HG03097 (cell line): ENCODE measurements around the gene ECE1.

ENCODE experiments used
- ATAC-seq: cut with Tn5 transposase; IDR thresholded peaks from one replicate; pipeline ENCODE4 v1.9.1; 2021; ENCODE audit not compliant: unreplicated experiment, low FRiP score

ECE1 gene

GRCh38 chr1:21311016-21311415, 20.8 kb upstream of the ECE1 start:
- no peak for ATAC-seq

- no peak for ATAC-seq
Observed at GRCh38 chr1:21308847-21309652, 18.8 kb upstream of the ECE1 start.

- ATAC-seq, result no peak
Observed at GRCh38 chr1:21308330-21308729, 18.1 kb upstream of the ECE1 start.

- ATAC-seq, result no peak
Observed at GRCh38 chr1:21307663-21308305, 17.5 kb upstream of the ECE1 start.

- no peak for ATAC-seq
Observed at GRCh38 chr1:21307210-21307609, 16.9 kb upstream of the ECE1 start.

GRCh38 chr1:21305900-21306189, 15.6 kb upstream of the ECE1 start:
- ATAC-seq, result no peak

GRCh38 chr1:21305155-21305899, 15.1 kb upstream of the ECE1 start:
- no peak for ATAC-seq

GRCh38 chr1:21304488-21304887, 14.2 kb upstream of the ECE1 start:
- no peak for ATAC-seq

GRCh38 chr1:21302747-21303715, 12.8 kb upstream of the ECE1 start:
- ATAC-seq, result no peak

- ATAC-seq, result no peak
Observed at GRCh38 chr1:21301794-21302440, 11.7 kb upstream of the ECE1 start.

- ATAC-seq, result no peak
Observed at GRCh38 chr1:21300774-21301173, 10.5 kb upstream of the ECE1 start.

GRCh38 chr1:21299780-21300395, 9.6 kb upstream of the ECE1 start:
- no peak for ATAC-seq

- no peak for ATAC-seq
Observed at GRCh38 chr1:21298981-21299391, 8.7 kb upstream of the ECE1 start.

GRCh38 chr1:21297975-21298374, 7.7 kb upstream of the ECE1 start:
- ATAC-seq, result no peak

GRCh38 chr1:21296509-21297354, 6.5 kb upstream of the ECE1 start:
- ATAC-seq, result no peak

- ATAC-seq, result no peak
Observed at GRCh38 chr1:21295545-21295944, 5.3 kb upstream of the ECE1 start.

GRCh38 chr1:21295002-21295401, 4.7 kb upstream of the ECE1 start:
- ATAC-seq, result no peak

GRCh38 chr1:21294266-21294989, 4.2 kb upstream of the ECE1 start:
- peak; percentile 64 for ATAC-seq
